ENCODE measurements around the gene CTSZ.

DNA sequence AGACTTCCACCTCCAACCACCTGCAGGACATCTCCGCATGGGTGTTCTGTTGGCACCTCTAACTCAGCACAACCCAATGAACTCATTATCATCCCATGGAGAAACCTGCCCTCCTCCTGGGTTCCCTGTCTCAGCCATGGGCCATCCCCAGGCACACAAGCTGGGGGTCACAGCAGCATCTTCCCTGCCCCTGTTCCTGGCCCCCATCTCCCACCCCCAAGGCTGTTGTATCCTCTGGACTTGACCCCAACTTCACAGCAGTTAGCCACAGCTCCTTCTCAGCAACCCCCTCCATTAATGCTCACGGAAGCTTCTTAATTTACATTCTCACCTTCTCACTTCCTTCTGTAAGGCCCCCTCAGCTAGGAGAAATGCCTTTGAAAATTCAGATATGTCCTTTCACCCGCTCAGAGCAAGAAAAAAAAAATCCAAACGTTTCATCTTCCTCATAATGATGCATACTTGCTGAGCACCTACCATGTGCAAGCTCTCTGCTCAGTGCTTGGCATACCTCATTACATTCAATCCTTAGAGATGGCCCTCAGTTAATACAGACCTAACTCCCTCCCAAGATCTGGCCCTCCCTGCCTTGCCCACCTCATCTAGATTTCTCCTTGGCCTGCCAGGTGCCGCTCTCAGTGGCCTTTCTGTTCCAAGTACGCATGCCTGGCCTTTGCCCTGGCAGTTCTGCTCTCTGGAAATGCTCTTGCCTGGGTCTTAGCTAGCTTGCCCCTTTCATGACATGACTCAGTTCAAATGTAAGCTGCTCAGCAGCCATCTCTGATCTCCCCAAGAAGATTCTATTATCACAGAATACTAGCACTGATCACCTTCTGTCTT is 28.5 kb downstream of the CTSZ start:
- TF ChIP-seq, protein P1, sequence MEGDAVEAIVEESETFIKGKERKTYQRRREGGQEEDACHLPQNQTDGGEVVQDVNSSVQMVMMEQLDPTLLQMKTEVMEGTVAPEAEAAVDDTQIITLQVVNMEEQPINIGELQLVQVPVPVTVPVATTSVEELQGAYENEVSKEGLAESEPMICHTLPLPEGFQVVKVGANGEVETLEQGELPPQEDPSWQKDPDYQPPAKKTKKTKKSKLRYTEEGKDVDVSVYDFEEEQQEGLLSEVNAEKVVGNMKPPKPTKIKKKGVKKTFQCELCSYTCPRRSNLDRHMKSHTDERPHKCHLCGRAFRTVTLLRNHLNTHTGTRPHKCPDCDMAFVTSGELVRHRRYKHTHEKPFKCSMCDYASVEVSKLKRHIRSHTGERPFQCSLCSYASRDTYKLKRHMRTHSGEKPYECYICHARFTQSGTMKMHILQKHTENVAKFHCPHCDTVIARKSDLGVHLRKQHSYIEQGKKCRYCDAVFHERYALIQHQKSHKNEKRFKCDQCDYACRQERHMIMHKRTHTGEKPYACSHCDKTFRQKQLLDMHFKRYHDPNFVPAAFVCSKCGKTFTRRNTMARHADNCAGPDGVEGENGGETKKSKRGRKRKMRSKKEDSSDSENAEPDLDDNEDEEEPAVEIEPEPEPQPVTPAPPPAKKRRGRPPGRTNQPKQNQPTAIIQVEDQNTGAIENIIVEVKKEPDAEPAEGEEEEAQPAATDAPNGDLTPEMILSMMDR (conservative IDR thresholded peaks at IDR 0.05), result no peak
- no peak for TF ChIP-seq ZFX (IDR thresholded peaks at IDR 0.05)

All from C4-2B (cell line).